ENCODE results near the gene RASAL1.

Gene RASAL1

DNA sequence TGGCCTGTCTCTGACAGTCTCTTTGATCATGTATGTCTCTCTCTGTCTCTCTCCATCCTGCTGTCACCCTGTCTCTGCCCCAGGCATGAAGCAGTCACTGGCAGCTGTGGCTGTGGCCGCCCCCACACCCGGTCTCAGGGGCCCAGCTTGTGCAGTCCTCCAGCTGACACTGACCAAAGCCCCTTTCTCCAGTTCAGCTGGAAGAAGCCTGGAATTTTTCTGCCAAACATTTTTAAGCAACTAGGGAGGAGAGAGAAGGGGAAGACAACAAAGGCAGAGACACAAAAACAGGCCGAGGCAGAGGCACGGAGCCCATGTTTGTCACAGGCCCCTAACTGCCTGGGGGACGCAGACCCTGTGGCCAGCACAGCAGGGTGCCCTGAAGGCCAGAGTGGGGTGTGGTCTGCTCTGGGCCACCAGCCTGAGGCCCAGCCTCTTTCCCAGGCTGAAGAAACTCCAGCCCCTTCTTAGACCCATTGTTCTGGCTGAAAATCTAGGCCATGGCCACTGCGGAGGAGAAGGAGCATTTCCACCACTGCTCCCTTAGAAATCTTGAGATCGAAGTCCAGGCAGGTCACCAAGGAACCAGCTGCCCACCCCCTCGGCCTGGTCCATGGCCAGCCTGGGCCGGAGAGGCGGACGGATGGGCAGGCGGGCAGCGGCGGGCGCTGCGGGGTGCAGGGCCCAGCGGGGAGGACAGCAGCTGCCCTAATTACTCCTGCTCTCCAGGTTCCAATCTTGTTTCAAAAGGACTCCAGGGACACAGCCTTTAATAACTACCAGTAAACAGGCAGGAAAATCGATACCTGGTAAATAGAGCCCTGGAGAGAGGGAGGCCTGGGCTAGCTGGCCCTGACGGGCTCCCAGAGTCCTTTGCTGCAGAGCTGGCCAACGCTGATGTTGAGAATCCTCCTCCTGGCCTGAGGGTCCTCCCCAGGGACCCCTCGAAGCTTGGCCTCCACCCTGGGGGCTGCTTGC lies 64.1 kb downstream of the RASAL1 start:
- DNase-seq: no peak

DNA sequence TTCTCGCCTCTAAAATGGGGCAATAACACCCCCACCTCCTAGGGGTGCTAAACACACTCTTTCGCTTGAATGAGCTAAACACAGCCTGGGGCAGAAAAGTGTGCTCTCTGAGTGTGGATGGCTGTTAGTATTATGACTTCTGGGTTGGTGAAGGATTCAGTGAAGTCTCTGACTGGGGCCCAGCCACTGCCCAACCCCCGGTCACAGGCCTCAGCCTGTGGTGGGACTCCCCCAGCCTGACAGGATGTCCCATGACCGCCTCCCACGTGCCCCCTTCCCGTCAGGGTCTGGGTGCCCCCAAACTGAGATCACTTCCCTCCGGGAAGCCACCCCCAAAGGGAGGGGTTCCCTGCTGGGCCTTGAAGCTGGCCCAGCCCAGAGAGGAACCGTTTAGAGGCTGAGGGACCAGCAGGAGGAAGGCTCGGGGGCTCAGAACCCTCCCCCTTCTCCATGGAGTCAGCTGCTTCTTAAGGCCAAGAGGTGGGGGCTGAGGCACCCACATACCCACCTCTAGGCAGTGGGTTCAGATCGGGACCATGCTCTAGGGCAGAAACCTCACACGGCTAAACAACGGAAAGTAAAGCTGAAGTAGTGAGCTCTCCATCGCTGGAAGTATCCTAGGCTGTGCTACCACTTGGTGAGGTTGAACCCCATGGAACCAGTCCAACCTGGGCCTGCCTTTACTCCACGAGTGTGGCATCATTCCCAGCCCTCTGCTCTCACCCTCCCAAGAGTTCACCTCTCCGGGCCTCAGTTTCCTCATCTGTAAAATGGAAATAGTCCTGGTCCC lies 65.2 kb downstream of the RASAL1 start:
- no peak for DNase-seq

DNA sequence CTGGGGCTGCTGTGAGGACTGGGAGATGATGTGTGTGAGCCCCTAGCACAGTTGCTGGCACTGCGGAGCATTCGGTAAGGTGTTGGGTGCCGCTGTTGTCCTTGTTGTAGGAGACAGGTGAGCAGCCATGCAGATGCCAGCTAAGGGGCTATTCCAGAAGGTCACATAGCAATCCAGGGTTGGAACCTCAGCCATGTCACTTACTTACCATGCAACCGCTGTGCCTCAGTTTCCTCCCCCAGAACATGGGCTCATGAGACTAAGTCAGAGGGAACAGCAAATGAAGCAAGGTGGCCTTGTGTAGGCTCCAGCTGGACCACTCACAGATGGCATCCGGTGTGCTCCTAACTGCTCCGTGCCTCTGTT lies 65.8 kb downstream of the RASAL1 start:
- DNase-seq: no peak

DNA sequence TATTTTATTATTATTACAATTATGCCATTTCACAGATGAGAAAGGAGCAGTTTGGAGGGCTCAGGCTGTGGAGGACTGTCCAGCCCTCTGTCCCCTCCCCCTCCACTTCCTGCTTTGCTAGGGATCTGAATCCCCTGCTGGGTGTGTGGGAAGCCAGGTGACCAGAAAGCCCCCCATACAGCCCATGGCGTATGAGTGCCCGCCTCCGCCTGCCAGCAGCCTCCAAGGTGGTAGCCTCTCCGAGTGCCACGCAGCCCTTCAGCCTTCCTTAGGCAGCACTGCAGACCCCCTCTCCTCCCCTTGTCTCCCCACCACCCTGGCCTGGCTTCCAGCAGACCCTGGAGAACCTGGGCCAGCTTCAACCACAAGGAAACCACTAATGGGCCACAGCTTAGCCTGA lies 66.4 kb downstream of the RASAL1 start:
- no peak for DNase-seq

DNA sequence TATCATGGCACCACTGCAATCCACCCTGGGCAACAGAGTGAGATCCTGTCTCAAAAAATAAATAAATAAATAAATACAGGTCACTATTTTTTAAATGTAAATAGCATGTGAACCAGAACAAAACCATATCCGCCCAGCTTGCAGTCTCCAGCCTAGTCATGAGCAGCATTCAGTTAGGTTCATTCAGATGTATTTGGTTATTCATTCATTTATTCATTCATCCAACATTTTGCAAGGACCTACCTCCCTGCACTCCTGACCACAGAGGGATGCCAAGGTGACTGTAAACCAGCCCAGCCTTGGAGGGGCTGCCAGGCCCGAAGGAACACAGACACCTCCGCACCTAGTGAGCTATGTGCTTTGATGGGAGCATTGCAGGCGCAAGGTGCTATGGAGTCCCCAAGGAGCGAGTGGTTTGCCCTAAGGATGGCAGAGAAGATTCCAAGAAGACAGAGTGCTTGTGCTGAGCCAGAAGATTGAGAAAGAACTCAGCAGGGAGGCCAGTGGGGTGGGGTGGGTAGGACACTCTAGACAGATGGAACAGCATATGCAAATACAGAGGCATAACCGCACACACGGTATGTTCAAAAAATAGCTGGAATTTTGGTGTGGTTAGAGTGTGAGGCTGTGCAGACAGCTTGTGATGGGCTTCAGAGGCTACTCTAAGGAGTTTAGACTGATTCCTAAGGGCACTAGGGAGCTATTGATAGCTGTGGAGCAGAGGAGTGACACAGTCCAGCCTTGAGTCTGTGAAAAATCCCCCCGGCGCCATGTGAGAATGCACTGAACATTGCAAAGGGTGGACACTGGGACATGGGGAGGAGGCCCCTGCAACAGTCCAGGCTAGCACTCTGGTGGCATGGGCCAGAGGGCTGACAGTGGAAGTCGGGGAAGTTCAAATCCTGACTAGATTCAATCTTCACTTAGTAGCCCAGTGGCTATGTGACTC lies 67.3 kb downstream of the RASAL1 start:
- DNase-seq: no peak

DNA sequence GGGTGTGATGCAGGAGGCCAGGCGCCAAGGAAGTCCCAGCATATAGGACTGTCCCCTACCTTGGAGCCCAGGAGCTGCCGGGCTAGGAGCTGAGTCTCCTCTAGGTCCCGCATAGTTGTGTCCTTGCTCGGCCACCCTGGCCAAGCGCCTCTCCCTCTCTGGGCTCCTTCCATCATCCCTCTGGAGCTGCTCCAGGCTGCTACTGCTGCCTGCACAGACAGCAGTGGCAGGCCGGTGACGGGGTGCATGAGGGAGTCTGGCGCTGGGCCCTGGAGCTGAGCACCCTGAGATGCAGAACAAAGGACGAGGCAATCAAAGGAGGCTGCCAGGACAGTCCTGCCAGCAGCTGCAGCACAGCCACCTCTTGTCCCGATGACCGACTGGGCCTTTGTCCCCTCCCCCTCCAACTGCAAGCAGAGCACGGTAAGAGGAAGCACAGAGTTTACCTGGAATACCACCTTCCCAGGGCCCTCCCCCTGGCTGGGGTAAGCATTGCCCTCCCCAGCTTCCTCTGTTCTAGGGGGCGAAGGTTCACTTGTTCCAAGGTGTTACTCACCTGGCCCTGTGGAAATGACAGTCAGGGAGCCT lies 68.7 kb downstream of the RASAL1 start:
- DNase-seq: no peak

DNA sequence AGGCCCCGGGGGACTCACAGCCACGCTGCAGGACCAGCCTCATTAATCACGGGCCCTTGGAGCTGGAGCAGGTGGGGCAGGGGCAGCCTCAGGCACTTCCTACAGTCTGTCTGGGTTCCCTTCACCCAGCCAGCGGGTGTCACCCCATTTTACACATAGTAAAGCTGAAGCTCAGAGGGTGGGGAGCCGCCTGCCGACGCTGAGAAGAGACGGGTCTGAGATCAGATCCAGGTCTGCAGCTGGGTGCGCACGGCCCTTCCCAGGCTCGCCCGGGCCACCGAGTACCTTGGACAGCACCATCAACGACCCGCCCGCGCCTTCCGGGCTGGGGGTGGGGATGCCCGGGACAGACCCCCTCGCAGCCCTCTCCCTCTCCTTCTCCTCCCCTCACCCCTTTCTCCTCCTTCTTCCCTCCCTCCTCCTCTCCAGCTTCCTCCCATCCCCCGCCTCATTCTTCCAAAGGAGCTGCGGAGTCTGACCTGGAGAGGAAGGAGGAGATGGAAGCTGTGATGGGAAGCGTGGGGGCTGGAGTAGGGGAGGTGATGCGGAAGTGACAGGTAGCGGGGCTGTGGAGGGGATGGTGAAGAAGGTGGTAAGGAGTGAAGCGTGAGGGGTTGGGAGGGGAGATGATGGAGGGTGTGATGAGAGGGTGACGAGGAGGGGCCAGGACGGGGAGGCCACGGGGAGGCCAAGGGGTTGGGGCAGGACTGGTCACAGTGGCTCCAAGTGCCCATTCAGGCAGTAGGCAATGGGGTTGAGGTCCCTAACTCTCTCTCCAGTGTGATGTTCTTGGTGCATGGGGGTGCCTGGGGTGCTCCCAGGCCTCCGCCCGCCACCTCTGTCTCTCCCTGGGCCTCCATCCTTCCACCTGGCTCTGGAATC lies 70.2 kb downstream of the RASAL1 start:
- DNase-seq: peak; percentile 9

DNA sequence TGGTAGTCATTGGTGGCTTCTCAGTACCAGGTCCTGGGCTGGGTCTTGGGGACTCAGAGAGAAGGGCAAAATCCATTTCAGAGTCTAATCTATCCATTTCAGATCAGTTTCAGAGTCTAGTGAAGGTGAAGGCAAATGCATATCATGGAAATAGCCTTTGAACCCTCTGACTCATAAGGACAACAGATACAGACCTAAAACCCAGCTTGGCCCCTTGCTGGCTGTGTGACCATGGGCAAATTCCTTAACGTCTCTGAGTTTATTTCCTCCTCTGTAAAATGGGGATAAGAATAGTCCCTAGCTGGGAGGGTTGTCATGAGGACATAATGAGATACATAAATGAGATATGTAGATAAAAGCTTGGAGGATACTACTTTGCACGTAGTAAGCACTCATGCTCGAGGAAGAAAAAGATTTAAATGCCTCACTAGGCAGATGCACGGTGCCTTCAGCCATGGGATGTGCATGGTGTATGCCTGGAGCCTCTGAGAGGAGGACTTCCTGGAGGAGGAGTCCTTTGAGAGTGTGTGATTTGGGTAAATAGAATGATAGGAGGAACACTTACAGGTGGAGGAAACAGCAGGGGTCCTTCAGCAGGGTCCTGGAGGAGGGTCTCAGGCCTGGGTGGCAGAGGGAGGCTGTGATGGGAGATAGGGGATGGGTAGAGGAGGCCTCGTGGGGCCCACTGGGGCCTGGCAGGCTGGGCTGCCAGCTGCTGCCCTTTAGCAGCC lies 71.0 kb downstream of the RASAL1 start:
- DNase-seq: no peak

DNA sequence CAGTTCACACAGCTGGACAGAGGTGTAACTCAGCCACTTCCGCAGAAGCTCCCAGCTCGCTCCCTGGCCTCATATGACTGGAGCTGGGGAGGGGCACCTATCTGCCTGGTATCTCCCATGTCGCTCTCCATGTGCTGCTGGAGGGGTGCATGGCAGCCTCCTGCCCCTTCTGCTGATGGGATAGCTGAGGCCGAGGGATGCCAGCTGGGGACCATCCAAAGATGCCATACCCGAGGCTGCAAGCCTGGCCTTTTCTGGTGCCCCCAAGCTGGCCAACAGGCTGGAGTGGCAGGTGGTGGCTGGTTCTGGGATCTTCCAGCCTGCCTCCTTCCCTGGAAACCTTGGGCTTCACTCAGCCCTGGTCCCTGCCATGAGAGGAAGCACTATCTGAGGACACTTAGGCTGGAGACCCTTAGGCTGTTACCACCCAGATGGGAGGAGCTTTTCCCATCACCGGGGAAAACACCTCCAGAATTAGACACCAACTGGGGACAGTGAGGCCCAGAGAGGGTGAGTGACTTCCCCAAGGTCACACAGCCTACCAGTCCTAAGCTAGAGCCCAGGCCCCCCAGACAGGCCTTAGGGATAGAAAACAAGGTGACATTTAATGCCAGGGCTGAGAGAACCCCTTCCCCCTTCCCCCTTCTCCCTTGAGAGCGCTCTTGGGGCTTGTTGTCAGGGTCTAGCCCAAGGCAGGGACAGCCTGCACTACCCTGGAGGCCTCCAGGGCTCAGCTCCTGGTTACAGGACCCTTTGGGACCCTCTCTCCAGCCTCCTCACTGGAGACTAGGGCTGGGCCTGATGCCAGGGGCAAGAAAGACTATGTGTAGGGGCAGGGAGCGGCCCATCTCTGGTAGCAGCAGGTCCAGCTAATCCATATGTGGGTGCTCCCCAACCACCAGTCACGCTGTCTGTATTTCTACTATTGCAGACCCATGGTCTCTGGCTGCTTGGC lies 71.9 kb downstream of the RASAL1 start:
- DNase-seq: no peak

DNA sequence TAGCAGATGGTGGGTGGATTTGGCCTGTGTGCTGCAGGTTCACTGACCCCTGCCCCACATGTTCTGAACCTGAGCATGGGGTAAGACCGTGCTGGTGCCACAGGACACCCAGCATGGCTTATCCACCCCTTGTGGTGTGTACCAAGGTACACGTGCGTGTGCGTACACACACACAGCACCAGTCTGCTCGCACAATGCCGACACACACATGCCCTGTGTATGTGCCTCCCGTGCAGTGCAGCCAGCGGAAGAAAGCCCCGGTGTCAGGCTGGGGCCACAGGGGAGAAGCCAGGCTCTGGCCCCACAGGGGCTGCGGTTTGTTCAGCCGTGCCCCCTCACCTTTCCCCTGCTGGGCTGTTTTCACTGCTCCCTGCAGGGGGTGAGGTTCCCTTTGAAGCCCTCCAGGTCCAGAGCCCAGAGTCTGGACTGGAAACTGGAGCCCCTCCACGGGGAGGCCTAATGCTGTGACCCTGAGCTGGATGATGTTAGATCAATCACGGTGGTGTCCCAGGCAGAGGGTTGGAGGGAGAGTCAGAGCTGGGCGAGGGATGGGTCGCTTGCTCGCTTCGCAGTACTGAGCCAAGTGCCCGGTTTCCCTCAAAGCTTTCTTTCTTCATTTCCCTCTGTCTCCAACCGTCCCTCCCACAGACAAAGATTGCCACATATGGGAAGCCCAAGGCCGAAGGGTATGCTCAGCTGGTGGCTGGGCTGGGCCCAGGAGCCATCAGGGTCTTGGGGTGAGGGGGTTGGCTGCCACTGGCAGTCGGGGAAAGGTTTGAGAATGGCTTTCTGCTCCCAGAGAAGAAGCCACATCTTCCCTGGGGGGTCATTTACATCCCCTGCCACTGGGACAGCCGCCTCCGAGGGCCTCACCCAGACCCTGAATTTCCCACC lies 72.8 kb downstream of the RASAL1 start:
- DNase-seq: no peak

DNA sequence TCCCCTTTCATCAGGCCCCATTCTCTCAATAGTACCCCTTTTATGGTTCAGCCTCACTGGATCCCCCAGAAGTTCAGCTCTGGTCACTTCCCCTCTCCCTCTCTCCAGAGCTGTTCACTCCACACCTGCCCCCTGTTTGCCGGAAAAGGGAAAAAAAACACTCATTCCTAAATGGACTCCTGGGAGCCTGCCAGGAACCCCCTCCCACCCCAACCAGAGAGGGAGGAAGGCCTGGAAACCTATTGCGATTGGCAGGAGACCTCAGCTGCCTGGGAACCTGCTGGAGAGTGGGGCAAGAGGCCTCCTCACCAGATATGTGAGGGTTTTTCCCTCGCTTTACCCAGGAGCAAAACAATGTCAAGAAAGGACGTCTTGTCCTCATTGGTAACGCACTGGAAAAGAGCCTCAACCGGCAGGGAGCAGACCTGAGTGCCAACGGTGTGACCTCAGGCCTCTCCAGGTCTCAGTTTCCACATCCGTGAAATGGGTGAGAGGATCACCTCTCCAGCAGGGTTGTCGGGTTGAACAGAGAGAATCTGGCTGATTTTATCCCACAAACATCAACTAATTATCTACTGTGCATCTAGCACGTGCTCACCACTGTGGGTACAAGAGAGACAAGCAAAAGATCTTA lies 74.4 kb downstream of the RASAL1 start:
- DNase-seq: no peak

DNA sequence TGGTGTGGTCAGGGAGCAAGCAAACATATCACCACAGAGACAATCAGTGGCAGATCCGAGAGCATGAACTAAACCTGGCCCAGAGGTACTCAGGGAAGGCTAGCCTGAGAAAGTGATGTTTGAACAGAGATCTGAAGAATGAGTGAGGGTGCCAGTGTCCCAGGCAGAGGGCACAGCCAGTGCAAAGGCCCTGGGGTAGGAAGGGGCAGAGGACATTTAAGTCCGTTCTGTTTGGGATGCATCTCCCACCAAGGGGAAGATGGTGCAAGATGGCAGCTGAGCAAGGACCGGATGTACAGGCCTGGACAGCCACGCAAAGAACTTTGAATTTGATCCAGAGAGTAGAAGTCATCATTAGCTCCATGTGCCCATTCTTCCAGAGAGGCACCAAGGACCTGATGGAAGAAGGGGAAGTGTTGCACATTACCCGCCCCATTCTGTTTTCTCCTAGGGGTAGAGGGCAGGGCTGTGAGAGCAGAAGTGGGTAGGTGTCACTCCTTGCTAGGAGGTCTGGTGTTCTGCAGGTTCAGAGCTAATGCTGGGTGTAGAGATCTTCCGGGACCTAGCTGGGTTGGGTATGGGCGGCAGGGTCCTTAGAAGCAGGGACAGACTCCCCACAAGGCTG lies 75.1 kb downstream of the RASAL1 start:
- DNase-seq: no peak

DNA sequence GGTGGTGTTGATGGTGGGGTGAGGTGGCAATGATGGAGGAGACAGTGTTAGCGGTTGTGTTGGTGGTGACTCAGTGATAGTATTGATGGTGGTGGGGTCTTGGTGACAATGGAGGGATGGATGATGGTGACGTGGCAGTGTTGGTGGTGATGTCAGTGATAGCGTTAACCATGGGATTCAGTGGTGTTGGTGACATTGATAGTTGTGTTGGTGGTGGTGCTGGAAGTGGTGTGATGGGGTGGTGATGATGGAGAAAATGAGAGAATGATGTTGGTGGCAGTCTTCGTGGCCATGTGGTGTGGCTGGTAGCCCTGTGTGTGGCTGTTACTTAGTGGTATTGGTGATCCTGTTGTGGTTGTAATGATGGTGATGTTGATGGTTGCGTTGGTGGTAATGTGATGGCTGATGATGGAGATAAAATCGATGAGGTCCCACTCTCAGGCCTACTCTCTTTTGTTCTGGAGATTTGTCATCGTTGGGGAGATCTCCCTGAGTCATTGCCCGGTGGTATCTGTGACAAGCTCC lies 76.4 kb downstream of the RASAL1 start:
- no peak for DNase-seq

DNA sequence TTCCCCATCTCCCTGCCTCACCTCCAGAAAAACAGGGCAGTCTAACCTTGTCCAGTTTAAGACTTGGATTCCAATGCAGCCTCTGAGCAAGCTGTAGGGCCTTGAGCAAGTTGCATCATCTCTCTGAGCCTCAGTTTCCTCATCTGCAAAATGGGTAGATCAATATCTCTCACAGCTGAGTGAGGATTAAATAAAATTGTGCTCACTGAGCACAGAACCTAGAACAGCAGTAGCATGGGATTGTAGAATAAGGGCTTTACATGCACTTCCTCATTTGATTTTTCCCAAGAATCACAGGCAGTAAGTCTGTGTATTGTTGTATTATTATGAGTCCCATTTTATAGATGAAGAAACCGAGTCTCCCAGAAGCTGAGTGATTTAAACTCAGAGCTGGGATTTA lies 77.0 kb downstream of the RASAL1 start:
- no peak for DNase-seq

DNA sequence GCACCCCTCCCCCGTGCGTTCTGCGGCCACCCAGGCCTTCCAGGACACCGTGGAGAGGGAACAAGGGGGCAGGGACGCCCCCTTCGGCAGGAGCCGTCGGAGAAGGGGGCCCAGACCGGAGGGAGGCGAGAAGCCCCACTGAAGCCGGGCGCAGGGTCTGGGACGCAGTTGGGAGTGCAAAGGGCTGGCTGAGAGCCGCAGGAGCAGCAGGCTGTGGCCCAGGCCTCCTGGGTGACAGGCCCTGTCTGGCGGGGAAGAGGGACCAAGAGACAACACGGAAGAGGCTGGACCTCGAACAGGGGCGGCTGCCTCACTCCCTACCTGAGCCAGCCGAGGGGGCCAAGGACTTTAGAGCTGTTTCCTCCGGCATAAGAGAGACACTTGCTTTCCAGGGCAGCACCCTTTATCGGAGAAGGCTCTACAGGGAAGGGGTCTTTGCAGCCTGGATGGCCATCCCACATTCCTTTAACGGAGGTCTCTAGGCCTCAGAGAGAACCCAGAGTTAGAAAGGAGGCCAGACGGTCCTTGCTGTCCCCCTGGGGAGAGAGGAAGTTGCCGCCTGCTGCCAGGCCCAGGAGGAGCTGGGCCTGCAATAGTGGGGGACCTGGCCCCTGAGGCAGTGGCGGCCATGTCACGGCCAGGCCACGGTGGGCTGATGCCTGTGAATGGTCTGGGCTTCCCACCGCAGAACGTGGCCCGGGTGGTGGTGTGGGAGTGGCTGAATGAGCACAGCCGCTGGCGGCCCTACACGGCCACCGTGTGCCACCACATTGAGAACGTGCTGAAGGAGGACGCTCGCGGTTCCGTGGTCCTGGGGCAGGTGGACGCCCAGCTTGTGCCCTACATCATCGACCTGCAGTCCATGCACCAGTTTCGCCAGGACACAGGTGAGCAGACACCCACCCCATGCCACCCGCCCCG lies 77.7 kb downstream of the RASAL1 start:
- no peak for DNase-seq
